Stimulated activated CD8-positive, alpha-beta memory T cell treated with anti-CD3 and anti-CD28 coated beads, Interleukin-4, amount 100 ng/mL, for 1 hour (primary cell): ENCODE results near the gene COQ2.
A peak's percentile ranks its signal among the peaks of the same experiment; 100 is the strongest.
"Not testable (repeated sequence)": the region's sequence is repeated elsewhere in the genome, so short reads cannot be mapped to it uniquely, and the experiment has no call there.

ENCODE experiments used
- DNase-seq, 2 donors: peaks; one replicate each; pipeline ENCODE4 v3.0.0-alpha.2; 2020; ENCODE audit warnings: low read depth in 2 of 2, low spot score in 1 of 2

Gene COQ2

DNA sequence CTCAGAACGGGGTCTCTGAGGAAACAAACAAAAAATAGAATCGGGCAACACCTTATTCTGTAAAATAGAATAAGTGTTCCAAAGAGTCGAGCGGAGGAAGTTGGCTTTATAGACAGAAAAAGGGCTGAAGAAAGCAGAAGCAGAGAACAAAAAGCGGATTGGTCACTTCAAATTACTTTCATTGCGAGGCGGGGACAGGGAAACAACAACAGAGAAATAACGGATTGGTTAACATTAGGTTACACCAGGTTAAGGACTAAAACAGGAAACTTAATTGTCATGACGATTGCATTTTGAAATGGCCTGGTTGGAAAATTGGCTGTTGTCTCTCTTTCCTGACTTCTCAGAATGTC is 433 bp upstream of the COQ2 start:
- DNase-seq = no peak

DNA sequence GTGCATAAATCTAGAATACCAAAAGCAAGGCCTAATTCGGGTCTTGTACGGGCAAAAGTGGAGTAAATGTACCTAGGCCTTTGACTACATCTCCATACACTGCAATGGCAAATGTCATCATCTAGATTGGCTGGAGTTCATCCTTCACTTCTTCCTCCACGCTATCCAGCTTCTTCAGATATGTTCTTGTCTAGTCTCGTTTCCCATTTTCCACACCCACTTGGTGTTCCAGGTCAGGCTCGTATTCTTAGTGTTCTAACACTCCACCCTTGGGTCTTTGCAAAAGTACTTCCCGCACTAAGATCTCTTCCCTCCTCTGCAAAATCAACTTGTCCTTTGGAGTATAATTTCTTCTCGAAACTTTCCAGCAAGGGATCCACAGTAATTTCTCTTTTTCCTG is 1.4 kb downstream of the COQ2 start:
- no peak for DNase-seq

DNA sequence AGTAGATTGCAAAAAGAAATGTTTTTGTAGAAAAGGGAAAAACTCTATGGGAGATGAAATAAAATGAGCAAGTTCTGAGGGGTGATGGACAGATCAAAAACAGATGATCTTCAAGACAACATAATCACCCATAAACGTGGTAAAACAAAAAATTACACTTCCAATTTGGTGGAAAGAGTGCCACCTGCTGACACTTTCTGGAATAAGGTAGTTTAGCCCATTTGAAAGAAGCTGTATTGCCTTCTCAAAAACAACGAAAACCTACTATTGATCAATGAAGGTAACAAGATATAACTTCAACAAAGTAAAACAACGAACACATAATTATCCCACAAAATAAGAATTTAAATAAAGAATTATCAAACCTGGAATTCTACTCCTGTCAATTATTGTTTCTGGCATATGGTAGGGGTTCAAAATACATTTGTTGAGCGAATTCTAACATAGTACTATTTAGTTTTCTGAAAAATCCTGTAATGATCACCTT is 2.5 kb downstream of the COQ2 start:
- peak in 1 of 2 donors; percentile 23 for DNase-seq

DNA sequence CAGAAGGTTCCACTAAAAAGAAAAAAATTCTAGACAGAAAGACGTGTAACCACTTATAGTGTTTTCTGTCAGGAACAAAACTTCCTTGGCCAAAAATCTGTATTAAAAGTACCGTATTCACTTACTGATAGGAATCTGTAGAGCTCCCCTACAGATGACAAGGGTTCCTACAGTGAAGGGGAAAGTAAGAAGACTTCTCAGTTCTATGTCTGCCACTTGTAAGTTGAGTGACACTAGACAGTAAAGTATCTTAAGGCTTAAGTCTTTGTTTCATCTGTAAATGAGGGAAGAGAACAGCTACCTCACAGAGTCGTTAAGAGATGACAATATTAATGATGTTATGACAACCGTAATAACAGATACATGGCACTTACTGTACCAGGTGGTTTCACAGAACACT is 3.3 kb downstream of the COQ2 start:
- no peak for DNase-seq

DNA sequence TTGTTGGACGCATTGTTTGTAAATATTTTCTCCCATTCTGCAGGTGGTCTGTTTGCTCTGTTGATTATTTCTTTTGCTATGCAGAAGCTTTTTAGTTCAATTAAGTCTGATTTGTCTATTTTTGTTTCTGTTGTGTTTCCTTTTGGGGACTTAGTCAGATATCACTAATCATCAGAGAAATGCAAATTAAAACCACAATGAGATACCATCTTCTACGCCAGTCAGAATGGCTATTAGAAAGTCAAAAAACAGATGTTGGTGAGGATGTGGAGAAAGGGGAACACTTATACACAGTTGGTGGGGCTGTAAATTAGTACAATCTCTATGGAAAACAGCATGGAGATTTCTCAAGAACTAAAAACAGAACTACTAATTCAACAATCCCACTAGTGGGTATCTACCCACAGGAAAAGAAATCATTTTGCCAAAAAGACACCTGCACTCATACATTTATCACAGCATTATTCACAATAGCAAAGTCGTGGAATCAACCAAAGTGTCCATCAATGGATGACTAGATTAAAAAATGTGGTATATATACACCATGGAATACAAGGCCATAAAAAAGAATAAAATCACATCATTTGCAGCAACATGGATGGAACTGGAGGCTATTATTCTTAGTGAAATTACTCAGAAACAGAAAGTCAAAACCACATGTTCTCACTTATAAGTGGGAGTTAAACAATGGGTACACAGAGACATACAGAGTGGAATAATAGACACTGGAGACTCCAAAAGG is 8.1 kb downstream of the COQ2 start:
- no peak for DNase-seq

DNA sequence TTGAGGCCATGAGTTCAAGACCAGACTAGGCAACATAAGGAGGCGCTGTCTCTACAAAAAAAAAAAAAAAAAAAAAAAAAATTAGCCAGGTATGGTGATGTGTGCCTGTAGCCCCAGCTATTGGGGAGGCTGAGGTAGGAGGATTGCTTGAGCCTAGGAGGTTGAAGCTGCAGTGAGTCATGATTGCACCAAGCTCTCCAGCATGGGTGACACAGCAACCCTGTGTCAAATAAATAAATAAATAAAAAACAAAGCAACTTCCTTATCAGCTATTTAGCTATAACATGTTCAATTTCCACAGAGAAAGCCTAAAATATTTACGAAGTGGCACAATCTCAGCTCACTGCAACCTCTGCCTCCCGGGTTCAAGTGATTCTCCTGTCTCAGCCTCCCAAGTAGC is 10.7 kb downstream of the COQ2 start:
- not testable (repeated sequence) for DNase-seq

DNA sequence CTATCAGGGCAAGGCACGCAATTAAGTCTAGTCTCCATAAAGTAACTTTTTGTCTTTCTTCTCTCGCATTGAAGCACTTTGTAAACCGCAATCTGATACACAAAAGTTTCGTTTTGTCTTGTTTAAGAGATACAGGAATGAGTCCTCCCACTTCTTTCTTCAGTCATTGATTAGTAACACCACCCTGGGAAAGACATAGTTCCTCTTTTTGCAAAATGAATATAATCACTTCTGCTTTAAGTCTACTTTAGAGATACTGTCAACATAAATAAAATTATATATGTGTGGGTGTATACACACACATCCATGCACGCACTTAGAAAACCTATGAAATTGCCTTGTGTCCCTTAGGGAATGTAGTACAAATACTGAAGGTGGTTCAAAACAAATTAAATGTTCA is 11.7 kb downstream of the COQ2 start:
- no peak for DNase-seq

DNA sequence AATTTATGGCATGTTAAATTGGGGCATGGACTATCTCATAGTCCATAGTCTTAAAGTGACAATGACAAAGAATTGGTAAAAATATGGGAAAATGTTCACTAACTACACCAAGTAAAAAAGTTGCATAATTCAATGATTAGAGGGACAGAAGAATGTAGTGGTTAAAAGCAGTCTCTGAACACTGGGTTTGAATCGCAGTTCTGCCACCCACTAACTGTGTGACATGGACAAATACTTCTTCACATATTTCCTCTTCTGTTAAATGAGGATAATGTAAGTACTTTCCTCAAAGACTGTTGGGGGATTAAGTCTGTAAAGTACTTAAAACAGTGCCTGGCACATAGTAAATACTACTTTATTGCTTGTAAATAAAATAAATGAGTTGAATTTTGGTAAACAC is 15.3 kb downstream of the COQ2 start:
- no peak for DNase-seq

DNA sequence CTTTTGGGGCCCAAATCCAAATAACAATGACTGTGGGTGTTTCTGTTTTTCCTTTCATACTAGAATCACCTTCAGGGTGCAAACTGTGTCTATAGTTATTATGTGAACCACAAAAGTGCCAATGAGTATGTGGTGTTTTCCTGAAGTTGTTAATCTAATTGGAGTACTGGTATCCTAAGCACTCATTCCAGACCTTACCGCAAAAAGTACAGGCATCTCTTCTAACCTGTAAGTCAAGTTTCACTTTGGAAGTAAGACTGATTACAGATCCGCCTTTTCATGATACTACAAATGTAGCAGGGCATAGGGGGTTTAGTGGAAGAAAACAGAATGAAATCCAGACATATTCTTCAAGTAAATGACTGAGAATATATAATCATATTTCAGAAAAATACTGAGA is 16.1 kb downstream of the COQ2 start:
- no peak for DNase-seq

DNA sequence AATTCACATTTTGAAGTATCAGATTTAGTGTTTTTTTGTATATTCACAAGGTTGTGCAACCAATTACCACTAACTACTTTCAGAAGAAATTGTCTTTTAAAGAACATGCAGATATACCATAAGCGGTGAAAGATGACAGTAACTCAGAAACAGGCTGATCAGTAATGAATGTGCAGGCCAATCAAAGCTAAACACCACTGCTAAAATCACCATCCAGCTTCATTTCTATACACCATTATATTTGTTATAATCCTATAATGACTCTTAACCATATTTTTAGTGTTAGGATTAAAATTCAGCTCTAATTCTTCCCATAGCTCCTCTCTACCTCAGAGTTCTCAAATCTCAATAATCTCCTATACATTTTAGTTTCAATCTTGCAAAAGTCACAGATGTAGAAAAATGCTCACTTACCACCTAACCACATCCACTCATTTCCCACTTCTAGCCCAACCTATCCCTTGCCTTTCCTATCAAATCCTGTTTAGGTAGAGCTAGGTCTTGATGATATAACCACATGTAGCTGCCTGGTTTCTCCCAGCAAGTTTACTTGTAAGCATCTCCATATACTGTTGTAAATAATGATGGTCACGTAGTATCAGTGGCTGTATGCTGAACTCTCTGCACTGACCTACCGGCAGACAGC is 16.6 kb downstream of the COQ2 start:
- no peak for DNase-seq

DNA sequence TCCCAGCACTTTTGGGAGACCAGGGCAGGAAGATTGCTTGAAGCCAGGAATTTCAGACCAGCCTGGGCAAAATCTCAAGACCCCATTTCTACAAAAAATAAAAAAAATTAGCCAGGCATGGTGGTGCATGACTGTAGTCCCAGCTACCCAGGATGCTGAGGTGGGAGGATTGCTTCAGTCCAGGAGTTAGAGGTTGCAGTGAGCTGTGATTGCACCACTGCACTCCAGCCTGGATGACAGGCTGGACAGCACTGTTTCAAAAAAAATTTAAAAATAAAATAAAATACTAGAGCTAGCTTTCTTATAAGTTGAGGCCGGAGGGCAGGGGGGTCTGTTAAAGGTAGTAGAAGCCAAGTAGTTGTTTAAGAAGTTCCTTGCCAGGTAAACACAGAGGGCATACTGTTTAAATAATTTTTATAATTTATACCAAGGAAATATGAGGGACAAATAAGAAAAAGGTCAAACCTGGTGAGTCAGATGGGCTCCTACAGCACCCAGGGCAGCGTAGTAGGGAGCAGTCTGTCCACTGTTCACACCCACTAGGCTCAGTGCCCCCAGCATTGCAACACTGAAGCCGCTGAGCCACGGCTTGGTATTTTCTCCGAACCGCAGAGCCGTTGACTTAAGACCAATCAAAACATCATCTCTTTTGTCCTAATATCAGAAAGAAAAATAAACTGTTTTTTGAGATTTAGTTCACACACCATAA is 17.3 kb downstream of the COQ2 start:
- DNase-seq = no peak

DNA sequence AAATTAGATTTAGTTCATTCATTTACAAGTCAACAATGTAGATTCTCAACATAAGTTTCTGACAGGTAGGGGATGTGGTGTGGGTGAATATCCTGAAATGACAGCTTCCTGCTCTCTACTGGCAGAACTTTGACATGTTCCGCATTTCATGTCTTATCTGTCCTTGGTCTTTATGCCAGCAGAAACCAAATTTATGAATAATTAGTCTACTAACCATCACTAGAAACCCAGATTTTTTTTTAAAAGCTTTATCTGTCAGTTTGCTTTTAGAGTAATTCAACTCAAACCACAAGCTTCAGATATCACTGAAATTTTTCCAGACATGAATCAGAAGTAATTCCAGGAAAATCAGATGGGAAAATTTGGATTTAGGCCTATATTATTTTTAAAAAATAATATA is 17.9 kb downstream of the COQ2 start:
- DNase-seq = no peak

DNA sequence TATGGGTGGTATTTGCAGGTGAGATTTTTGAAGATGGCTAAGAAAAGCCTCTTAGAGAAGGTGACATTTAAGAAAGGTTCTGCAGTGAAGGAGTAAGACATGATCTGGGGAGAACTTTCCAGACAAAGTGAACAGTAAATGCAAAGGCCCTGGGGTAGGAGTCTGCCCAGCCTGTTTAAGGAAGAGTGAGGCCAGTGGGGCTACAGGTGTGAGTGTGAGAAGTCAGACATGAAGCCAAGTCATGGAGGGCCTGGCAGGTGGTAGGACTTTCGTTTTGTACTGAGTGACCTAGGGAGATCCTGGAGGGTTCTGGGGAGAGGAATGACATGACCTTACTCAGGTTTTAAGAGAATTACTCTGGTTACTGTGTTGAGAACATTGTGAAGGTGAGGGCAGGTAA is 21.5 kb downstream of the COQ2 start:
- no peak for DNase-seq

DNA sequence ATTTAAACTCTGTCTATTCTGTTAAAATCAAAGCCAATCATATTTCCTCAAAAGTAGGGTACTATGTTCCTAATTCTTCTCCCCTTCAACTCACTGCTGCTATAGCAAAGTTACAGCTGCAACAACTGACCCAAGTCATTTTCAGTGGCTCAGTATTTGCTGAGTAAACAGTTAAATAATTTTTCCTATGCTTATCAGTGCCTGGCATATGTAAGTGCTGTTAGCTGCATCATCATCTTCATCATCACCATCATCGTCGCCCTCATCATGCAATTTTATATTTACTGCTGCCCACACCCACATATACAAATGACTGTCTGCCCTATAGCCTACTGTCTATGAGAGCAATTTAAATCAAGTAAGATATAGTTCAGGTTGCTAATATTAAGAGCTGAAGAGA is 21.9 kb downstream of the COQ2 start:
- no peak for DNase-seq

DNA sequence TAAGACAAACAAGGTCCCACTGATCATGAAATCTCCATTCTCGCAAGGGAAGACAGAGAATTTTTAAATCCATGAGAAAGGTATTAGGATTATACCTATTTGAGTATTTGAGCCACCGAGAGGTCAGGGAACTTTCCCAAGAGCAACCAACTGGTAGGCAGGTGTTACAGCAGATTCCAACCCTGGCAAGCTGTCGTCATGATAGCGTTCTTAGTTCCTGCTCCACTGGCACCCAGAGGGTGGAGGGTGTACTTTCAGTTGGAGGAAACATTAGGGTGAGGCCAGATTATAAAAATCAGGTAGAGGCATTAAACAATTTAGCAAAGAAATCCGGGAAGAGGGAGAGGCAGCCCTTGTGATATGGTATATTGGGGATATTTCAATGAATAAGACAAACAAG is 23.3 kb downstream of the COQ2 start:
- DNase-seq = no peak

DNA sequence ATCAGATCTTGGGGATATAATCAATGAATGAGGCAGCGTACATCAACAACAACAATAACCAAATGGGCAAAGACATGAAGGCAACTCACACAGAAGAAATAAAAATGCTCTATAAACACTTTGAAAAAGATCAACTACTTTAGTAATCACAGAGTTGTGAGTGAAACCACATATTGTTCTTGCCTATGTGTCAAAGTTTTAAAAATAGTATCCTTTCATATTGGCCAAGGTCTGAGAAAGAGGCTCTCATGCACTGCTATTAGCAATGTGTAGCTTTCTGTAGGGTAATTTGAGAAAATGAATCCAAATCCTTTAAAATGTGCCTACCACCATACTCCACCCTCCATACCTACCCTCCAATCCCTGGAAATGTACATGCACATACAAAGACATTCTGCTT is 25.0 kb downstream of the COQ2 start:
- no peak for DNase-seq

DNA sequence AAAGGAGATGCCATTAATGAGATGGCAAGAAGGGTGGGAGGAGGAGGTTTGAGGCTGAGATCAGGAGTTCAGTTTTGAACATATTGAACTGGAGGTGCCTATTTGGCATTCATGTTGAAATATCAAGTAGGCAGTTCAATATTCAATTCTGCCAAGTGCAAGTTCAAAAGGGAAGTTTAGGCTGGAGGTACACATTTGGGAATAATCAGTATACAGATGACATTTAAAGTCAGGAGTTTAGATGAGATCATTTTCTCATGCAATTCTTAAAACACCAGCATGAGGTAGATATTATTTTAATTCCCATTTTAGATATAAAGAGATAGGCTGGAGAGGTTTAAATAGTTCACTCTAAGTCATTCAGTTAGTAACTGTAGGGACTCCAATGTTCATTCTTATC is 26.1 kb downstream of the COQ2 start:
- no peak for DNase-seq

DNA sequence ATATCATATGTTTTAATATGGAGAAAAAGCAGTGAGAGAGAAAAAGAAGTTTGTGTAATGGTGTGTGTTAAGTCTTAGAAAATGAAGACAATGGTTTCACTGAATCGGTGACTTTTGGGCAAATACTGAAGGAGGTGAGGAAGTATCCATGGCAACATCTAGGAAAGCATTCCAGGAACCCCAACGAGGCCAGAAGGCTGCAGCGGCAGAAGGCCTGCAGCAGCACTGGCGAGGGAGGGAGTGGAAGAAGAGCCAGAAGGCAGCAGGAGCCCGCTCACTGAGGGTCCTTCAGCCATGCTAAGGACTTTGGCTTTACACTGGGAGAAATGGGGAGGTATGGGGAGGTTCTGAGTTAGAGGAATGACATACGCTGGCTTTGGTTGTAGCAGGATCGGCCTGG is 26.8 kb downstream of the COQ2 start:
- DNase-seq = no peak

DNA sequence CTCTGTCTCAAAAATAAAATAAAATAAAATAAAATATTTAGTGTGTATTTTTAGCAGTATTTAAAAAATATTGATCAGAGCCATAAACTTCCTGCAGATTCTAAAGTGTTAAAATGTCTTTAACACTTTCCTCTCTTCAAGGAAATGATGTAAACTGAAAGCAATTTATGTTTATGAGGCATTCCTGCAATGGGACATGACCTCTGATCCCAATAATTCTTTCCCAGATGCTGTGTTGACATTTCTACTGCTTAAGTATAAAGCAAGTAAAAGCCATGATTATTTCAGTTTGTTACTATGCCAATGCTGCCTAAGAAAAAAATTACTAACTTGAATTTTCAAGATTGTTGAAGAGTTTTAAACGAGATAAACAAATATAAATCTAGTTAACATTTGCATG is 29.0 kb downstream of the COQ2 start:
- DNase-seq = no peak

DNA sequence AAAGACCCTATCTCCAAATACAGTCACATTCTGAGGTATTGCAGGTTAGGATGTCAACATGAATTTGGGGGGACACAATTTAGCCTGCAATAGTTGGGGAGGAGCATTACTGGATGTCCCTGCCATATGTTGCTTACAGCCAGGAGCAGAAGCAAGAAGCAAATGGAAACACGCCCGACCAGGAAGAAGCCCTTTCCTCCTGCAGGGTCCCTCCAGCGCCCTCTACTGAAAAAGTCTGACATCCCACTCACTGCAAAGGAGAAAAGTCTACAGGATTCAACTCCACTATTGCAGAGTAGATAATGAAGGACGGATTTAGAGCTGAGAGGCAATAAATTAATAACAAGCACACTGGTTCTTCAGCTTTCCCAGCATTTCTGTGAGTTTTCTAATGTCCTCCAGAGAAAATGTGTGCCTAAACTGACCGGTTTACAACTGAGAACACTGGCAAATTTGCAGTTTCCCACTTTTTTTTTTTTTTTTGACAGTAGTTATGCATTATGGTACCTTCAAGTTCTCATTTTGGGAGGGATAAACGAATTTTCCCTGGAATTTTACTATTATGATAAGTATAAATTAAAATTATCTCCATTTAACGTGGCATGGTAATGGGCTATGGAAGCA is 31.7 kb downstream of the COQ2 start:
- DNase-seq = peak; percentile 31 to 55

DNA sequence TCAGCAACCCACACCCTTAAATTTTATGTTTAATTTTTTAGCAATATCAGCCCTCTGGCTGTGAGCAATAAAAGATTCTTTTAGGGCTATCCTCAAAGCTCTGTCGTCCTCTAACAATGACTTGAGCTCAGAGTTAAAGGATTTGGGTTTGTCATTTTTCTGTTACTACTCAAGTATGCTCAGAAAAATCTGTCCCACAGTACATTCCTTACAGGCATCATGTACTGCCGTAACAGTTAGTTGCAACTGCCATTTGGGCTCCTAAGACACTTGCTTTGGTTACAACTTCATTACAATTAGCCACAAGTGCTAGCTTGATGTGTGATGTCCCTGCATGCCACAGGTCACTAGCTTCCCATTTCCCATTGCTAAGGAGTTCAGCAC is 33.2 kb downstream of the COQ2 start:
- no peak for DNase-seq
